HepG2 (cell line): Measurements from ENCODE around the gene TARDBP. TPM values are rescaled to one million over a fixed set of nuclear protein-coding genes. Genes with fewer than 3 reads are reported as not detected.

Experiments
- ATF7 ChIP-seq, 2 experiments: fragments of 450-650 bp in 1 of 2; sonication (generic) in 1 of 2; formaldehyde crosslinking in 1 of 2; IDR thresholded peaks; 2 replicates each; pipeline versions ENCODE4 v1.4.0 to v1.6.1; 2016 to 2020; ENCODE audit warnings: antibody characterized with exemption in 1 of 2, mild to moderate bottlenecking in 1 of 2, missing genetic modification reagents in 1 of 2
- FOSL1 ChIP-seq: sonication (generic); formaldehyde crosslinking; IDR thresholded peaks from 2 replicates; pipeline ENCODE4 v1.9.0; 2021; ENCODE audit warnings: missing genetic modification reagents, borderline replicate concordance
- GTF2F1 ChIP-seq: fragments of 150-350 bp; IDR thresholded peaks from 2 replicates; pipeline ENCODE4 v1.6.1; 2014; ENCODE audit warnings: low read length
- HOXA3 ChIP-seq: sonication (generic); formaldehyde crosslinking; IDR thresholded peaks from 2 replicates; pipeline ENCODE4 v1.5.0; 2020; ENCODE audit warnings: missing genetic modification reagents
- KAT7 ChIP-seq: IDR thresholded peaks from 2 replicates; pipeline ENCODE4 v1.6.1; 2018; ENCODE audit warnings: borderline replicate concordance, missing compliant biosample characterization
- KLF9 ChIP-seq: IDR thresholded peaks from 2 replicates; pipeline ENCODE4 v1.6.1; 2016; ENCODE audit warnings: low read depth
- MIER2 ChIP-seq: IDR thresholded peaks from 2 replicates; pipeline ENCODE4 v1.6.1; 2016; ENCODE audit warnings: missing biosample characterization, missing genetic modification reagents
- NBN ChIP-seq: fragments of 450-650 bp; conservative IDR thresholded peaks from 2 replicates; pipeline ENCODE4 v1.6.1; 2017
- NFIC ChIP-seq: IDR thresholded peaks from 2 replicates; pipeline ENCODE4 v1.6.1; 2012; ENCODE audit warnings: mild to moderate bottlenecking, low read length, inconsistent platforms
- REXO4 ChIP-seq: sonication (generic); formaldehyde crosslinking; IDR thresholded peaks from 2 replicates; pipeline ENCODE4 v1.8.0; 2022; ENCODE audit warnings: missing genetic modification reagents, mild to moderate bottlenecking, borderline replicate concordance
- SAFB2 ChIP-seq: sonication (generic); formaldehyde crosslinking; IDR thresholded peaks from 2 replicates; pipeline ENCODE4 v1.5.1; 2020; ENCODE audit warnings: missing genetic modification reagents, low read depth, mild to moderate bottlenecking, borderline replicate concordance
- TCF7 ChIP-seq: sonication (generic); IDR thresholded peaks from 2 replicates; pipeline ENCODE4 v1.6.1; 2016; ENCODE audit warnings: antibody characterized with exemption, low read depth
- TSC22D2 ChIP-seq: sonication (generic); formaldehyde crosslinking; IDR thresholded peaks from 2 replicates; pipeline ENCODE4 v1.5.1; 2020; ENCODE audit warnings: missing genetic modification reagents, mild to moderate bottlenecking, borderline replicate concordance
- WIZ ChIP-seq: sonication (generic); formaldehyde crosslinking; IDR thresholded peaks from 2 replicates; pipeline ENCODE4 v1.5.1; 2020; ENCODE audit warnings: mild to moderate bottlenecking, missing genetic modification reagents
- ZEB1 ChIP-seq: IDR thresholded peaks from 2 replicates; pipeline ENCODE4 v1.6.1; 2012; ENCODE audit warnings: mild to moderate bottlenecking, low read depth, inconsistent platforms; ENCODE audit not compliant: insufficient replicate concordance
- ZMYM4 ChIP-seq: sonication (generic); formaldehyde crosslinking; IDR thresholded peaks from 2 replicates; pipeline ENCODE4 v1.8.1; 2023; ENCODE audit warnings: mild to moderate bottlenecking, missing genetic modification reagents
- ZNF207 ChIP-seq: fragments of 450-650 bp; IDR thresholded peaks from 2 replicates; pipeline ENCODE4 v1.6.1; 2016; ENCODE audit warnings: antibody characterized with exemption, borderline replicate concordance
- ZNF251 ChIP-seq: sonication (generic); formaldehyde crosslinking; IDR thresholded peaks from 2 replicates; pipeline ENCODE4 v1.9.0; 2021; ENCODE audit warnings: mild to moderate bottlenecking, missing genetic modification reagents
- ZNF3 ChIP-seq: IDR thresholded peaks from 2 replicates; pipeline ENCODE4 v1.7.0; 2017; ENCODE audit warnings: inconsistent platforms
- ZNF335 ChIP-seq: sonication (generic); formaldehyde crosslinking; IDR thresholded peaks from 2 replicates; pipeline ENCODE4 v1.4.0; 2020; ENCODE audit warnings: missing genetic modification reagents
- ZNF543 ChIP-seq: sonication (generic); formaldehyde crosslinking; IDR thresholded peaks from 2 replicates; pipeline ENCODE4 v1.4.0; 2020; ENCODE audit warnings: mild to moderate bottlenecking, missing genetic modification reagents
- ZNF550 ChIP-seq: sonication (generic); formaldehyde crosslinking; IDR thresholded peaks from 2 replicates; pipeline ENCODE4 v1.4.0; 2020; ENCODE audit warnings: mild to moderate bottlenecking, missing genetic modification reagents, borderline replicate concordance
- ZNF605 ChIP-seq: sonication (generic); formaldehyde crosslinking; IDR thresholded peaks from 2 replicates; pipeline ENCODE4 v1.8.0; 2022; ENCODE audit warnings: mild to moderate bottlenecking, missing genetic modification reagents
- ZNF7 ChIP-seq: IDR thresholded peaks from 2 replicates; pipeline ENCODE4 v1.6.1; 2016; ENCODE audit warnings: missing biosample characterization, missing genetic modification reagents
- ZNF761 ChIP-seq: sonication (generic); formaldehyde crosslinking; conservative IDR thresholded peaks from 2 replicates; pipeline ENCODE4 v1.4.0; 2020; ENCODE audit warnings: mild to moderate bottlenecking, missing genetic modification reagents
- ZNF83 ChIP-seq: sonication (generic); formaldehyde crosslinking; IDR thresholded peaks from 2 replicates; pipeline ENCODE4 v1.4.0; 2020; ENCODE audit warnings: missing genetic modification reagents, mild to moderate bottlenecking, borderline replicate concordance
- polyA plus RNA-seq, 8 experiments: library from polyadenylated mRNA; depleted of rRNA in 3 of 8; stranded (reverse) in 7 of 8; unstranded in 1 of 8; fragments of >200 nt; fragmentation: Illumina TruSeq in 4 of 8; extraction: Trizol in 4 of 8; gene quantifications; 2 replicates each; pipeline versions ENCODE4 v1.2.1 to v1.2.3, GENCODE V29; 2011 to 2016; ENCODE audit warnings: low read depth in 4 of 8, missing spikeins in 1 of 8, mixed read lengths in 1 of 8; ENCODE audit not compliant: insufficient read depth in 1 of 8
- total RNA-seq, 5 experiments: library from RNA; depleted of rRNA; stranded (reverse); fragments of >200 nt; fragmentation: Illumina TruSeq; extraction: Trizol; gene quantifications; 2 replicates each; pipeline ENCODE4 v1.2.3, GENCODE V29; 2016; ENCODE audit warnings: low read depth in 1 of 5
- TF ChIP-seq, protein P1 (sequence below): IDR thresholded peaks from 2 replicates; pipeline ENCODE4 v1.6.1; 2016; ENCODE audit warnings: missing genetic modification reagents, missing compliant biosample characterization
- TF ChIP-seq, protein P2 (sequence below): sonication (generic); formaldehyde crosslinking; IDR thresholded peaks from 2 replicates; pipeline ENCODE4 v1.9.0; 2021; ENCODE audit warnings: missing genetic modification reagents, borderline replicate concordance
- TF ChIP-seq, protein P3 (sequence below): sonication (generic); formaldehyde crosslinking; IDR thresholded peaks from 2 replicates; pipeline ENCODE4 v1.8.0; 2022; ENCODE audit warnings: mild to moderate bottlenecking, missing genetic modification reagents, borderline replicate concordance
- TF ChIP-seq, protein P4 (sequence below): IDR thresholded peaks from 2 replicates; pipeline ENCODE4 v1.6.1; 2016; ENCODE audit warnings: mild to moderate bottlenecking, missing biosample characterization, missing genetic modification reagents

The TARDBP gene
- total and polyA plus RNA-seq, 2 of the 13 experiments (the other 11 are each of a cell fraction or from before 2014, with no cell fraction given), result 62.4 to 93.0 TPM

DNA sequence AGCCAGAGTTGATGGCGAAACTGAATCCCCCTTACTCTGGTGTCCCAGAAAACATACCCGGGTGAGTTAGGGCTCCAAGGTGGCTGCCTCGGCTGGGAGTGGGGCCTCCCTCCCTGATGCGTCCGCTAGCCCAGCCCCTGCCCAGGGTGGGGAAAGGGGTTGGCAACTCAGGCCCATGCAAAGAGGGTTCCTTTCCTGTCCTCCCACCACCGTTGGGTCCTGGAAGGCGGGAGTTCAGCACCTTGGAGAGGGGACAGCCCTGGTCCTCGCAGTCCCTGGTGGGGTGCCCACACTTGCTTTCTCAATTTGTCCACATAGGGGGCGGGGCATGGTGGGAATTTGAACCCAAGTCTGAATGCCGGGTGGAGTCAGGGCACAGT, 41.3 kb downstream of the TARDBP start (continued):
- no peak for TF ChIP-seq WIZ (CRISPR knock-in tag)
- TF ChIP-seq KAT7 (CRISPR knock-in tag), result no peak
- TF ChIP-seq, protein P1, sequence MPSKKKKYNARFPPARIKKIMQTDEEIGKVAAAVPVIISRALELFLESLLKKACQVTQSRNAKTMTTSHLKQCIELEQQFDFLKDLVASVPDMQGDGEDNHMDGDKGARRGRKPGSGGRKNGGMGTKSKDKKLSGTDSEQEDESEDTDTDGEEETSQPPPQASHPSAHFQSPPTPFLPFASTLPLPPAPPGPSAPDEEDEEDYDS (CRISPR knock-in tag), result no peak
- no peak for TF ChIP-seq ZNF207
- no peak for TF ChIP-seq NBN
- TF ChIP-seq TSC22D2 (CRISPR knock-in tag), result no peak
- no peak for TF ChIP-seq ZNF335
- TF ChIP-seq, protein P2, sequence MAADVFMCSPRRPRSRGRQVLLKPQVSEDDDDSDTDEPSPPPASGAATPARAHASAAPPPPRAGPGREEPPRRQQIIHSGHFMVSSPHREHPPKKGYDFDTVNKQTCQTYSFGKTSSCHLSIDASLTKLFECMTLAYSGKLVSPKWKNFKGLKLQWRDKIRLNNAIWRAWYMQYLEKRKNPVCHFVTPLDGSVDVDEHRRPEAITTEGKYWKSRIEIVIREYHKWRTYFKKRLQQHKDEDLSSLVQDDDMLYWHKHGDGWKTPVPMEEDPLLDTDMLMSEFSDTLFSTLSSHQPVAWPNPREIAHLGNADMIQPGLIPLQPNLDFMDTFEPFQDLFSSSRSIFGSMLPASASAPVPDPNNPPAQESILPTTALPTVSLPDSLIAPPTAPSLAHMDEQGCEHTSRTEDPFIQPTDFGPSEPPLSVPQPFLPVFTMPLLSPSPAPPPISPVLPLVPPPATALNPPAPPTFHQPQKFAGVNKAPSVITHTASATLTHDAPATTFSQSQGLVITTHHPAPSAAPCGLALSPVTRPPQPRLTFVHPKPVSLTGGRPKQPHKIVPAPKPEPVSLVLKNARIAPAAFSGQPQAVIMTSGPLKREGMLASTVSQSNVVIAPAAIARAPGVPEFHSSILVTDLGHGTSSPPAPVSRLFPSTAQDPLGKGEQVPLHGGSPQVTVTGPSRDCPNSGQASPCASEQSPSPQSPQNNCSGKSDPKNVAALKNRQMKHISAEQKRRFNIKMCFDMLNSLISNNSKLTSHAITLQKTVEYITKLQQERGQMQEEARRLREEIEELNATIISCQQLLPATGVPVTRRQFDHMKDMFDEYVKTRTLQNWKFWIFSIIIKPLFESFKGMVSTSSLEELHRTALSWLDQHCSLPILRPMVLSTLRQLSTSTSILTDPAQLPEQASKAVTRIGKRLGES (CRISPR knock-in tag), result no peak
- TF ChIP-seq NFIC, result no peak
- no peak for TF ChIP-seq KLF9 (CRISPR knock-in tag)
- no peak for TF ChIP-seq REXO4 (CRISPR knock-in tag)
- TF ChIP-seq ZNF605 (CRISPR knock-in tag), result no peak
- TF ChIP-seq ATF7 (IDR thresholded peaks at IDR 0.05), result no peak
- no peak for TF ChIP-seq ATF7 (CRISPR knock-in tag; IDR thresholded peaks at IDR 0.05)
- no peak for TF ChIP-seq SAFB2 (CRISPR knock-in tag)
- no peak for TF ChIP-seq GTF2F1
- no peak for TF ChIP-seq ZNF761 (CRISPR knock-in tag)
- 0 out of 2 replicates have a peak, but pooled peaks have one; percentile 20 for TF ChIP-seq HOXA3 (CRISPR knock-in tag)
- no peak for TF ChIP-seq ZEB1
- peak; percentile 95 for TF ChIP-seq MIER2 (CRISPR knock-in tag)
- no peak for TF ChIP-seq ZNF543 (CRISPR knock-in tag)
- no peak for TF ChIP-seq ZNF3 (CRISPR knock-in tag)
- TF ChIP-seq ZNF83 (CRISPR knock-in tag), result no peak
- TF ChIP-seq ZMYM4, result no peak
- TF ChIP-seq ZNF7, result peak; percentile 61; the same call in 1 of the 2 replicates
- no peak for TF ChIP-seq ZNF251 (CRISPR knock-in tag)
- TF ChIP-seq ZNF550 (CRISPR knock-in tag), result no peak
- TF ChIP-seq TCF7, result no peak
- TF ChIP-seq, protein P3, sequence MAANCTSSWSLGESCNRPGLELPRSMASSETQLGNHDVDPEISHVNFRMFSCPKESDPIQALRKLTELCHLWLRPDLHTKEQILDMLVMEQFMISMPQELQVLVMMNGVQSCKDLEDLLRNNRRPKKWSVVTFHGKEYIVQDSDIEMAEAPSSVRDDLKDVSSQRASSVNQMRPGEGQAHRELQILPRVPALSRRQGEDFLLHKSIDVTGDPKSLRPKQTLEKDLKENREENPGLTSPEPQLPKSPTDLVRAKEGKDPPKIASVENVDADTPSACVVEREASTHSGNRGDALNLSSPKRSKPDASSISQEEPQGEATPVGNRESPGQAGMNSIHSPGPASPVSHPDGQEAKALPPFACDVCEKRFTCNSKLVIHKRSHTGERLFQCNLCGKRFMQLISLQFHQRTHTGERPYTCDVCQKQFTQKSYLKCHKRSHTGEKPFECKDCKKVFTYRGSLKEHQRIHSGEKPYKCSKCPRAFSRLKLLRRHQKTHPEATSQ (CRISPR knock-in tag), result no peak
- TF ChIP-seq, protein P4, sequence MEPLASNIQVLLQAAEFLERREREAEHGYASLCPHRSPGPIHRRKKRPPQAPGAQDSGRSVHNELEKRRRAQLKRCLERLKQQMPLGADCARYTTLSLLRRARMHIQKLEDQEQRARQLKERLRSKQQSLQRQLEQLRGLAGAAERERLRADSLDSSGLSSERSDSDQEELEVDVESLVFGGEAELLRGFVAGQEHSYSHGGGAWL (CRISPR knock-in tag), result no peak
- no peak for TF ChIP-seq FOSL1 (CRISPR knock-in tag)
